T follicular helper cell (primary cell): ENCODE measurements around the gene ZNF43.
"Not testable (repeated sequence)": the region's sequence is repeated elsewhere in the genome, so short reads cannot be mapped to it uniquely, and the experiment has no call there.

ENCODE experiments used
- DNase-seq: peaks from one replicate; pipeline ENCODE4 v3.0.0-alpha.2; 2020; ENCODE audit warnings: low read depth

Gene ZNF43

DNA sequence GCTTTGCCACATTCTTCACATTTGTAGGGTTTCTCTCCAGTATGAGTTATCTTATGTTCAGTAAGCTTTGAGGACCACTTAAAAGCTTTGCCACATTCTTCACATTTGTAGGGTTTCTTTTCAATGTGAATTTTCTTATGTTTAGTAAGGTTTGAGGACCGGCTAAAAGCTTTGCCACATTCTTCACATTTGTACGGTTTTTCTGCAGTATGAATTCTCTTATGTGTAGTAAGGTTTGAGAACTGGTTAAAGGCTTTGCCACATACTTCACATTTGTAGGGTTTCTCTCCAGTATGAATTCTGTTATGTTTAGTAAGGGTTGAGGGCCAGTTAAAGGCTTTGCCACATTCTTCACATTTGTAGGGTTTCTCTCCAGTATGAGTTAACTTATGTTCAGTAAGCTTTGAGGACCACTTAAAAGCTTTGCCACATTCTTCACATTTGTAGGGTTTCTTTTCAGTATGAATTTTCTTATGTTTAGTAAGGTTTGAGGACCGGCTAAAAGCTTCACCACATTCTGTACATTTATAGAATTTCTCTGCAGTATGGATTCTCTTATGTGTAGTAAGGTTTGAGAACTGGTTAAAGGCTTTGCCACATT is 27.5 kb downstream of the ZNF43 start:
- not testable (repeated sequence) for DNase-seq

GRCh38 chr19:21789466-21790085 is 46.4 kb downstream of the ZNF43 start:
- no peak for DNase-seq

DNA sequence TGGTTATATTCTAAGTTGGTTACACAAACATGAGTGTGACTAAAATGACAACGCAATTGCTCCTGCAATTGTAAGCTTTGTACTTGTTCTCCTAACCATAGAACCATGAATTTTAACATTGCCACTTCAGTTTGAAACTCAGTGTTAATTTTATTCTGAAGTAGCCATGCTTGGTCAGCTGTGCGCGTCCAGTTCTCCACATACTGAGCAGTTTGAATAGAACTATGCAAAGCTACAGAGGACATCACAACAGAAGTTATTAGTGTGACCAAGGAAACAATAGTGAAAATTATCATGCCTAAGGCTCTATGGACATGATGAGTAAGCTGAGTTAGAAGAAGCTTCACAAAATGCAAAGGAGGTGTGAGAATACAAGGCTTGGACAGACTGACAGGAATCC is 49.0 kb downstream of the ZNF43 start:
- DNase-seq = no peak

GRCh38 chr19:21775792-21776191 is 60.2 kb downstream of the ZNF43 start:
- not testable (repeated sequence) for DNase-seq

- peak; percentile 79 for DNase-seq
Observed at GRCh38 chr19:21767065-21767800, 68.7 kb downstream of the ZNF43 start, which contains the start of gene ZNF100. Gene ZNF100, minus strand, starts transcription at chr19:21767579. Its CDS starts 150 bp downstream, at chr19:21767429.

DNA sequence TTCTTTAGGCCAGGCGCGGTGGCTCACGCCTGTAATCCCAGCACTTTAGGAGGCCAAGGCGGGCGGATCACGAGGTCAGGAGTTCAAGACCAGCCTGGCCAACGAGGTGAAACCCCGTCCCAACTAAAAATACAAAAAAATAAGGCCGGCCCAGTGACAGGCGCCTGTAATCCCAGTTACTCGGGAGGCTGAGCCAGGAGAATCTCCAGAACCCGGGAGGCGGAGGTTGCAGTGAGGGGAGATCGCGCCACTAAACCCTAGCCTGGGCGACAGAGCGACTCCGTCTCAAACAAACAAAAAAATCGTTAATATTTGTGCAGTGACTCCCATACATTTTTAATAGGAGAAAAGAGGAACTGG is 69.3 kb downstream of the ZNF43 start:
- DNase-seq = not testable (repeated sequence)

DNA sequence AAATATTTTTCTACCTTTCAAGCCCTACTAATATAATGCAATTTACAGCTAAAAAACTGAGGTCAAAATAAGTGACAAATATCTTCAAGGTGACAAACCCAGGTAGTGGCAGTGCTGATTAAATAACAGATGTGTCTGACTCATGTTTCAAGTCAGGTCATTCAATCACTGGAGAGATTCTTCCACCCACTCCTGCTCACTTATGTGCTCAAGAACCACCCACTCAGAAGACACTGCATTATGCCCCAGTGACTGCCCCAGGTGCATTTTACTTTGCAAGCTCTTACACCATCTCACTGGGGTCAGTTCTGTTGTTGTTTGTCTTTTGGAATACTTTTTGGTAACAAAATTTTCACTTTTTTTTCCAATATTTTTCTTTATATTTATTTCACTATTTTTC is 70.8 kb downstream of the ZNF43 start:
- no peak for DNase-seq

DNA sequence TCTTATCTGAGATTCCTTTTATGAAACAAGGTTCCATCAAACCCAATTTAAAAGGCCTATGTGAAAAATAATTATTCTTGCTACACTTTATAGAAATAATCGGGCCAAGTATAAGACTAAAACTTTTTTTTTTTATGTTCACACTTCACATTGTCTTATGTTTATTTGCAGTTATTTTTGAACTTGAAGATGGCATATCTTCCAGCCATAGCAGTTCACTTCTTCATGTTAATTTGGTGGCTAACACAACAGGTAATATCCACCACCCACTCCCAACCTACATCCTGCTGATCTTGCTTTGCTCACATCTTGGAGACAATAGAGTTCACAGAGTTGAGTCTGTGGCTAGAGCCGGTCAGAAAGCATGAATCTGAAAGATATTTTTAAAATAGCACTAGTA is 74.4 kb downstream of the ZNF43 start:
- not testable (repeated sequence) for DNase-seq

DNA sequence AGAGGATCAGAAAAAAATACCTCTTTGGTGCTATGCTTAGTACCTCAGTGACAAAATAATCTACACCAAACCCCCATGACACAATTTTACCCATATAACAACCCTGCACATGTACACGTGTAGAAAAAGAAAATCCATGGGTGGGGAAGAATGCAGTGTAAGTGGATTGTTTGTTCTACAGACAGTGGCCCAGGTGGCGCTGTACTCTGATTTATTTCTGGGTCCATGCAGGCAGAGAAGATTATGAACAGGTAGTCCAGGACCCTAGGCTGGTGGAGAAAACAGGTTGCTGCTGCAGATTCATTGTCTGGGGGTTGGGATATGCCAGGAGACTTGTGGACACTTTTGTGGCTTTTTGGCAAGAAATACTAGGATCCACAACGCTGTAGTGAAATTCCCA is 77.7 kb downstream of the ZNF43 start:
- no peak for DNase-seq

- not testable (repeated sequence) for DNase-seq
Observed at GRCh38 chr19:21755555-21755954, 80.4 kb downstream of the ZNF43 start.
